Lower leg skin (tissue), 4 donors: Measurements from ENCODE around the gene ZNF43. TPM values are rescaled to one million over a fixed set of nuclear protein-coding genes. Genes with fewer than 3 reads are reported as not detected.

Experiments used
- DNase-seq, 2 donors: peaks; one replicate each; pipeline ENCODE4 v3.0.0-alpha.2; 2019; ENCODE audit warnings: low spot score in 2 of 2
- H3K4me3 ChIP-seq: fragments of 200-600 bp; sonication (generic); 2 replicates; pipeline ENCODE4 v1.5.1; 2017; ENCODE audit warnings: mild to moderate bottlenecking, low read depth; ENCODE audit not compliant: poor library complexity, severe bottlenecking
- CTCF ChIP-seq, 3 donors: fragments of 450-650 bp; IDR thresholded peaks; one replicate each; pipeline ENCODE4 v1.5.1; 2016; ENCODE audit warnings: antibody characterized with exemption in 3 of 3, mild to moderate bottlenecking in 3 of 3, moderate library complexity in 2 of 3
- POLR2A ChIP-seq, 2 donors: fragments of 450-650 bp; IDR thresholded peaks; one replicate each; pipeline ENCODE4 v1.6.1; 2016 to 2017; ENCODE audit warnings: antibody characterized with exemption in 2 of 2, mild to moderate bottlenecking in 1 of 2, moderate library complexity in 1 of 2
- WGBS, 2 donors: methylation state at CpG; one replicate each; pipeline ENCODE4 v1.1.5; 2018; 5-methylcytosine and 5-hydroxymethylcytosine counted together
- intact Hi-C: fragments of 100-400 bp; cut with DNase I; formaldehyde crosslinking; loops from one replicate; pipeline ENCODE4 v1.15.0; 2023; ENCODE audit warnings: low total_unique reads
- total RNA-seq, 4 donors: library from RNA; depleted of rRNA; stranded (reverse); fragments of >200 nt; gene quantifications; one replicate each; pipeline ENCODE4 v1.1.0, GENCODE V29; 2016

ZNF43 gene
- total RNA-seq, 4 donors from 2014 or later, result 4.2 to 11.1 (median 8.8) TPM

- no peak for DNase-seq
- intact Hi-C loops, result no loop called here
- 63 to 97% methylated on average over 1 of the region's 1 CpG for WGBS, 2 donors
- no peak overlapping the region for H3K4me3 ChIP-seq
- TF ChIP-seq POLR2A (IDR thresholded peaks at IDR 0.05), result no peak
- TF ChIP-seq CTCF (IDR thresholded peaks at IDR 0.05), result no peak
Measured at GRCh38 chr19:21841488-21842097, 5.6 kb upstream of the ZNF43 start.

- DNase-seq, result no peak
- no peak overlapping the region for H3K4me3 ChIP-seq
- intact Hi-C loops, result no loop called here
- WGBS, 2 donors, result 96 to 98% methylated on average over 5 of the region's 5 CpGs
- TF ChIP-seq POLR2A (IDR thresholded peaks at IDR 0.05), result no peak
- no peak for TF ChIP-seq CTCF (IDR thresholded peaks at IDR 0.05)
Measured at GRCh38 chr19:21841081-21841480, 5.1 kb upstream of the ZNF43 start.

- TF ChIP-seq CTCF (IDR thresholded peaks at IDR 0.05) (no peak), POLR2A (IDR thresholded peaks at IDR 0.05) (no peak)
- H3K4me3 ChIP-seq, result no peak overlapping the region
- no peak for DNase-seq
- 95% methylated on average over 1 of the region's 1 CpG for WGBS, 2 donors
- intact Hi-C loops, result no loop called here
Measured at GRCh38 chr19:21839976-21840375, 4.0 kb upstream of the ZNF43 start.

- no peak overlapping the region for H3K4me3 ChIP-seq
- WGBS, 2 donors, result 92 to 99% methylated on average over 4 of the region's 4 CpGs
- DNase-seq, result no peak
- intact Hi-C loops, result no loop called here
- TF ChIP-seq POLR2A (IDR thresholded peaks at IDR 0.05) (no peak), CTCF (IDR thresholded peaks at IDR 0.05) (no peak)
Measured at GRCh38 chr19:21838646-21839045, 2.7 kb upstream of the ZNF43 start.

GRCh38 chr19:21835429-21835809 lies 563 bp downstream of the ZNF43 start:
- intact Hi-C loops, result no loop called here
- 7 to 10% methylated on average over 23 of the region's 23 CpGs for WGBS, 2 donors
- peak overlapping the region; percentile 53 for H3K4me3 ChIP-seq
- TF ChIP-seq POLR2A (IDR thresholded peaks at IDR 0.05) (no peak), CTCF (IDR thresholded peaks at IDR 0.05) (no peak)
- no peak for DNase-seq

- WGBS, 2 donors, result 97 to 98% methylated on average over 10 of the region's 10 CpGs
- H3K4me3 ChIP-seq, result no peak overlapping the region
- no peak for TF ChIP-seq POLR2A (IDR thresholded peaks at IDR 0.05)
- TF ChIP-seq CTCF (IDR thresholded peaks at IDR 0.05), result no peak
- DNase-seq, result no peak
- intact Hi-C loops, result no loop called here
Measured at GRCh38 chr19:21833733-21834132, 2.2 kb downstream of the ZNF43 start.
